ENCODE data around the gene LEKR1. TPM values are rescaled to one million over a fixed set of nuclear protein-coding genes. Genes with fewer than 3 reads are reported as not detected.

The LEKR1 gene
- total and polyA plus RNA-seq, 7 donors = 0.12 to 0.79 (median 0.32) TPM; not detected in 2

GRCh38 chr3:156834435-156834834 lies 8.3 kb downstream of the LEKR1 start:
- no peaks in the 10 kb centered on the region for H3K27me3 ChIP-seq (ENCODE audit: insufficient read depth in 3 of 3, low read length in 2 of 3)
- intact Hi-C loops (cut with DNase I) = no loop called here
- DNase-seq (no peak), ATAC-seq (peak in 3 of 4 donors; percentile 39 to 61 (median 55))
- no peak for TF ChIP-seq CTCF (IDR thresholded peaks at IDR 0.05)
- WGBS, 3 donors = 63 to 83% (median 77%) methylated on average over 2 of the region's 2 CpGs
- H3K36me3 ChIP-seq (ENCODE audit: insufficient read depth in 1 of 2, low read depth in 1 of 2) = peaks cover 0 to 2% of the 10 kb centered on the region in 2 donors
- H3K9me3 ChIP-seq = no peaks in the 10 kb centered on the region
- no peak overlapping the region for H3K4me3 ChIP-seq
- no peaks in the 10 kb centered on the region for H3K4me1 ChIP-seq
- no peak overlapping the region for H3K27ac ChIP-seq

- no peak for TF ChIP-seq CTCF (IDR thresholded peaks at IDR 0.05)
- intact Hi-C loops (cut with DNase I) = no loop called here
- no peak overlapping the region for H3K4me3 ChIP-seq
Observed at GRCh38 chr3:156834962-156835535, 8.9 kb downstream of the LEKR1 start.

GRCh38 chr3:156836701-156837100 lies 10.5 kb downstream of the LEKR1 start:
- Histone ChIP-seq H3K4me3 (no peak overlapping the region), H3K36me3 (ENCODE audit: insufficient read depth in 1 of 2, low read depth in 1 of 2) (no peaks in the 10 kb centered on the region), H3K9me3 (no peaks in the 10 kb centered on the region), H3K27me3 (ENCODE audit: insufficient read depth in 3 of 3, low read length in 2 of 3) (no peaks in the 10 kb centered on the region), H3K4me1 (no peaks in the 10 kb centered on the region), H3K27ac (no peak overlapping the region)
- no peak for DNase-seq
- no peak for ATAC-seq
- no peak for TF ChIP-seq CTCF (IDR thresholded peaks at IDR 0.05)
- intact Hi-C loops (cut with DNase I) = no loop called here

More at GRCh38 chr3:156834962-156835535, 8.9 kb downstream of the LEKR1 start:
- WGBS, 3 donors = 88 to 89% (median 89%) methylated on average over 5 of the region's 5 CpGs
- Histone ChIP-seq H3K9me3 (no peaks in the 10 kb centered on the region), H3K4me1 (no peaks in the 10 kb centered on the region), H3K27me3 (ENCODE audit: insufficient read depth in 3 of 3, low read length in 2 of 3) (no peaks in the 10 kb centered on the region), H3K36me3 (ENCODE audit: insufficient read depth in 1 of 2, low read depth in 1 of 2) (peaks cover 0 to 2% of the 10 kb centered on the region in 2 donors), H3K27ac (no peak overlapping the region)
- no peak for DNase-seq
- no peak for ATAC-seq

- Histone ChIP-seq H3K27me3 (ENCODE audit: insufficient read depth in 3 of 3, low read length in 2 of 3) (no peaks in the 10 kb centered on the region), H3K36me3 (ENCODE audit: insufficient read depth in 1 of 2, low read depth in 1 of 2) (no peaks in the 10 kb centered on the region), H3K9me3 (no peaks in the 10 kb centered on the region), H3K27ac (no peak overlapping the region), H3K4me1 (no peaks in the 10 kb centered on the region), H3K4me3 (no peak overlapping the region)
- ATAC-seq (no peak), DNase-seq (no peak)
- WGBS, 3 donors = 66 to 71% (median 67%) methylated on average over 5 of the region's 5 CpGs
- no peak for TF ChIP-seq CTCF (IDR thresholded peaks at IDR 0.05)
- intact Hi-C loops (cut with DNase I) = no loop called here
Observed at GRCh38 chr3:156837115-156837514, 11.0 kb downstream of the LEKR1 start.

- no peak for TF ChIP-seq CTCF (IDR thresholded peaks at IDR 0.05)
- intact Hi-C loops (cut with DNase I) = no loop called here
- WGBS, 3 donors = 90 to 94% (median 91%) methylated on average over 3 of the region's 3 CpGs
- ATAC-seq = no peak
- H3K36me3 ChIP-seq (ENCODE audit: insufficient read depth in 1 of 2, low read depth in 1 of 2) = no peaks in the 10 kb centered on the region
- H3K9me3 ChIP-seq = no peaks in the 10 kb centered on the region
- H3K27me3 ChIP-seq (ENCODE audit: insufficient read depth in 3 of 3, low read length in 2 of 3) = no peaks in the 10 kb centered on the region
- H3K4me1 ChIP-seq = no peaks in the 10 kb centered on the region
- no peak overlapping the region for H3K27ac ChIP-seq
- DNase-seq = no peak
- no peak overlapping the region for H3K4me3 ChIP-seq
Observed at GRCh38 chr3:156838035-156838434, 11.9 kb downstream of the LEKR1 start.

Data from psoas muscle (tissue), 8 donors.